Suprapubic skin (tissue), 4 donors: ENCODE results near the gene GPC5. TPM values are rescaled to one million over a fixed set of nuclear protein-coding genes. Genes with fewer than 3 reads are reported as not detected.

ENCODE experiments used
- DNase-seq, 2 donors: peaks; one replicate each; pipeline ENCODE4 v3.0.0-alpha.2; 2019; ENCODE audit warnings: low spot score in 2 of 2
- H3K27ac ChIP-seq: fragments of 200-600 bp; sonication (generic); one replicate; pipeline ENCODE4 v1.5.1; 2019
- H3K27me3 ChIP-seq: fragments of 200-600 bp; sonication (generic); one replicate; pipeline ENCODE4 v1.5.1; 2019
- H3K36me3 ChIP-seq: fragments of 200-600 bp; sonication (generic); one replicate; pipeline ENCODE4 v1.5.1; 2019
- H3K4me1 ChIP-seq: fragments of 200-600 bp; sonication (generic); one replicate; pipeline ENCODE4 v1.5.1; 2019
- H3K4me3 ChIP-seq: fragments of 200-600 bp; sonication (generic); one replicate; pipeline ENCODE4 v1.5.1; 2019; ENCODE audit warnings: mild to moderate bottlenecking
- H3K9me3 ChIP-seq: fragments of 200-600 bp; sonication (generic); one replicate; pipeline ENCODE4 v1.5.1; 2019
- EP300 ChIP-seq: sonication (generic); formaldehyde crosslinking; IDR thresholded peaks from one replicate; pipeline ENCODE4 v1.6.1; 2017; ENCODE audit warnings: antibody characterized with exemption
- POLR2A ChIP-seq, 2 donors: fragments of 450-650 bp; IDR thresholded peaks; one replicate each; pipeline ENCODE4 v1.6.1; 2017; ENCODE audit warnings: antibody characterized with exemption in 2 of 2, mild to moderate bottlenecking in 2 of 2, moderate library complexity in 2 of 2
- POLR2AphosphoS5 ChIP-seq, 3 donors: sonication (generic); formaldehyde crosslinking; IDR thresholded peaks; one replicate each; pipeline ENCODE4 v1.6.1; 2017; ENCODE audit warnings: antibody characterized with exemption in 3 of 3
- WGBS: methylation state at CpG from one replicate; pipeline ENCODE4 v1.1.5; 2018; 5-methylcytosine and 5-hydroxymethylcytosine counted together
- total RNA-seq, 4 donors: library from RNA; depleted of rRNA; stranded (reverse); fragments of >200 nt; gene quantifications; one replicate each; pipeline ENCODE4 v1.1.0, GENCODE V29; 2016
- TF ChIP-seq, protein P1 (sequence below), 2 donors: fragments of 200-600 bp in 1 of 2; fragments of 450-650 bp in 1 of 2; sonication (generic) in 1 of 2; IDR thresholded peaks; one replicate each; pipeline ENCODE4 v1.5.1; 2016 to 2019; ENCODE audit warnings: antibody characterized with exemption in 2 of 2, mild to moderate bottlenecking in 1 of 2, moderate library complexity in 1 of 2

GPC5 gene
- total RNA-seq, 4 donors from 2014 or later: 0.55 TPM; not detected in 3

DNA sequence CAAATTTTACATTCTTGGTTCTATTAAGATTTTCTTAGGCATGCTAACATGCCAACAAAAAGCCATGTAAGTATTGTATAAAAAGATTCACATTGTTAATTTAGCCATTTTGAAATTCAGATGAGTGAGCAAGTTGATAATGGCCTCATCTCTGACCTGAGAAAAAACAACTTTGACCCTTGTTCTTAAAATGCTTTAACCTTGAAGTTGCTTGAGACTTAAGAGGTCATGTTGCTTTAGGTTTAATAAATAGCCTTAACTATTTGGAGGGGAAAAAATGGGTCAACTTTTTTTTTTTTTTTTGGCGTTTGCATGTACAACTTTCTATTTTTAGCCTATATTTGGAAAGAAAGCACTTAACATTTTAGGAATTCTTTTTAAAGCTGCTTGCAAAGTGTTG lies 44.9 kb upstream of the GPC5 start:
- no peak for DNase-seq
- H3K27me3 ChIP-seq: no peaks in the 10 kb centered on the region
- H3K36me3 ChIP-seq: peaks cover 48% of the 10 kb centered on the region
- H3K4me3 ChIP-seq: no peak overlapping the region
- H3K27ac ChIP-seq: no peak overlapping the region
- TF ChIP-seq POLR2A (IDR thresholded peaks at IDR 0.05): no peak
- TF ChIP-seq EP300: no peak
- TF ChIP-seq, protein P1, sequence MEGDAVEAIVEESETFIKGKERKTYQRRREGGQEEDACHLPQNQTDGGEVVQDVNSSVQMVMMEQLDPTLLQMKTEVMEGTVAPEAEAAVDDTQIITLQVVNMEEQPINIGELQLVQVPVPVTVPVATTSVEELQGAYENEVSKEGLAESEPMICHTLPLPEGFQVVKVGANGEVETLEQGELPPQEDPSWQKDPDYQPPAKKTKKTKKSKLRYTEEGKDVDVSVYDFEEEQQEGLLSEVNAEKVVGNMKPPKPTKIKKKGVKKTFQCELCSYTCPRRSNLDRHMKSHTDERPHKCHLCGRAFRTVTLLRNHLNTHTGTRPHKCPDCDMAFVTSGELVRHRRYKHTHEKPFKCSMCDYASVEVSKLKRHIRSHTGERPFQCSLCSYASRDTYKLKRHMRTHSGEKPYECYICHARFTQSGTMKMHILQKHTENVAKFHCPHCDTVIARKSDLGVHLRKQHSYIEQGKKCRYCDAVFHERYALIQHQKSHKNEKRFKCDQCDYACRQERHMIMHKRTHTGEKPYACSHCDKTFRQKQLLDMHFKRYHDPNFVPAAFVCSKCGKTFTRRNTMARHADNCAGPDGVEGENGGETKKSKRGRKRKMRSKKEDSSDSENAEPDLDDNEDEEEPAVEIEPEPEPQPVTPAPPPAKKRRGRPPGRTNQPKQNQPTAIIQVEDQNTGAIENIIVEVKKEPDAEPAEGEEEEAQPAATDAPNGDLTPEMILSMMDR (IDR thresholded peaks at IDR 0.05): no peak
- TF ChIP-seq POLR2AphosphoS5 (IDR thresholded peaks at IDR 0.05): no peak
- peaks cover 24% of the 10 kb centered on the region for H3K4me1 ChIP-seq
- H3K9me3 ChIP-seq: no peaks in the 10 kb centered on the region
- WGBS: 28% methylated on average over 1 of the region's 1 CpG

DNA sequence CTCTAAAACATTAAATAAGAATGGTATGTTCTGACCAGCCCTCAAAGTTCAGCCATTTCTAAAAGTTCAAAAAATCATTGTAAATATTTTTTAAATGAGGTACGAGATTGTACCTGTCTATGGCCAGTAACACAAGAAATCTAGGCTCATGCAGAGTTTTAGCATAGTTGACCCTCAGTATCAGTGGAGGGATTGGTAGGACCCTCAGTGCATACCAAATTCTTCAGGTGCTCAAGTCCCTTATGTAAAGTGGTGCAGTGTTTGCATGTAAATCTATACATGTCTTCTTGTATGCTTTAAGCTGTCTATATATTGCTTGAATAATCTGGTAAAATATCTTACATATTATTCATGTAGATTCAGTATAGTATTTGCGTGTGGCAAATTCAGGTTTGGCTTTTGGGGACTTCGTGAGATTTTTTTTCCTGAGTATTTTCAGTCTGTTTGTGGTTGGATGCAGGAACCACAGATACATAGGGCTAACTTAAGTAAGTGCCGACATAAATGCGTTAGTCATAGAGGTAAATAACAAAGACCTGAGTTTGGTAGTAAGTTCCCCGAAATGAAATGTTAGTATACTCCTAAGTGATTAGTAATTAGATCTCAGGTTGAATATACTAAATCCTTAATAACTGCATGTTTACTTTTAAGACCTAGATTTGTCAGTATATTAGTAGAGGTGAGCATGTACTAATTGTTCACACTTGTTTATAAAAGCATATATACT lies 43.2 kb upstream of the GPC5 start:
- Histone ChIP-seq H3K27me3 (no peaks in the 10 kb centered on the region), H3K9me3 (no peaks in the 10 kb centered on the region), H3K36me3 (peaks cover 46% of the 10 kb centered on the region), H3K4me3 (no peak overlapping the region), H3K27ac (no peak overlapping the region), H3K4me1 (peaks cover 10% of the 10 kb centered on the region)
- no peak for DNase-seq
- TF ChIP-seq POLR2AphosphoS5 (IDR thresholded peaks at IDR 0.05): no peak
- TF ChIP-seq, protein P1 (IDR thresholded peaks at IDR 0.05): no peak
- no peak for TF ChIP-seq EP300
- TF ChIP-seq POLR2A (IDR thresholded peaks at IDR 0.05): no peak
- 95% methylated on average over 6 of the region's 6 CpGs for WGBS

DNA sequence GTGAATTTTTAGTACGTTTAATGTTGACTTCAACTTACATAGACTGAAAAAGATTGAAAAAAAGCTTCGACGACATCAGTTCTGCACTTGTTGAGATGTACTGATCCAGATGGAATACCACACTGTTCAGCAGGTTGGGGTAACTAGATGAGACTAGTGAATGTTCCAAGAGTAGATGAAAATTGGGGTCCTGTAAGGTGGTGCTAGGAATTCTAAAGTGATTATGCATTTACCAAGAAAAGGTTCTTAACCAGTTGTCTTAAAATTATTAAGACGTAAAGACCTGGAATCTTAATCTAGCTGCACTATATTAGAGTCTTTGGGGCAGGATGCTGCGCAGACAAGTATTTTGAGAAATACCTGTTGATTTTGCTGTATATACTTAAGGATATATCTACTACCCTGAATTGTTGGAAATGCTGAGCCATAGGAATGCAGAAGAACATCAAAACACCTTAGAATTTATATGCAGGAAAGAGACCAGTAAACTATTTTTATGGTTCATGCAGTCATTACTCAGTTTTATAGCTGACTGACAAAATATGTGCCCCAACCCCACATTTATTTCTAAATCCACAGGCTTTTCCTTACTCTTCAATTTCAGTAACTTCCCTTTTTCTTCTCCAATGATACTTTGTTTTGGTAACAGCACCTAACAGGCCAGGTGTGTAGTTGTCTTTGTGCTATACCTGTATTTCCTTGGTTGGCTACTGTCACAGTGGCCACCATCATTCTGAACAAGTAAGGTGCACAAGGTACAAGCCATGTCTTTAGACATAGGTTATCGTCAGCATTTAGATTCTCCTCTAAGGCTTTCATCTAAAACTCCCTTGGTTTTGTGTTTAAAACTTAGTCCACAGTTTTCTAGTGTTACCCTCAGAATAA lies 42.4 kb upstream of the GPC5 start:
- Histone ChIP-seq H3K27me3 (no peaks in the 10 kb centered on the region), H3K27ac (no peak overlapping the region), H3K9me3 (no peaks in the 10 kb centered on the region), H3K36me3 (peaks cover 38% of the 10 kb centered on the region), H3K4me3 (no peak overlapping the region), H3K4me1 (peaks cover 4% of the 10 kb centered on the region)
- TF ChIP-seq EP300 (no peak), POLR2A (IDR thresholded peaks at IDR 0.05) (no peak), POLR2AphosphoS5 (IDR thresholded peaks at IDR 0.05) (no peak)
- TF ChIP-seq, protein P1 (IDR thresholded peaks at IDR 0.05): no peak
- DNase-seq: no peak
- 96% methylated on average over 6 of the region's 6 CpGs for WGBS

DNA sequence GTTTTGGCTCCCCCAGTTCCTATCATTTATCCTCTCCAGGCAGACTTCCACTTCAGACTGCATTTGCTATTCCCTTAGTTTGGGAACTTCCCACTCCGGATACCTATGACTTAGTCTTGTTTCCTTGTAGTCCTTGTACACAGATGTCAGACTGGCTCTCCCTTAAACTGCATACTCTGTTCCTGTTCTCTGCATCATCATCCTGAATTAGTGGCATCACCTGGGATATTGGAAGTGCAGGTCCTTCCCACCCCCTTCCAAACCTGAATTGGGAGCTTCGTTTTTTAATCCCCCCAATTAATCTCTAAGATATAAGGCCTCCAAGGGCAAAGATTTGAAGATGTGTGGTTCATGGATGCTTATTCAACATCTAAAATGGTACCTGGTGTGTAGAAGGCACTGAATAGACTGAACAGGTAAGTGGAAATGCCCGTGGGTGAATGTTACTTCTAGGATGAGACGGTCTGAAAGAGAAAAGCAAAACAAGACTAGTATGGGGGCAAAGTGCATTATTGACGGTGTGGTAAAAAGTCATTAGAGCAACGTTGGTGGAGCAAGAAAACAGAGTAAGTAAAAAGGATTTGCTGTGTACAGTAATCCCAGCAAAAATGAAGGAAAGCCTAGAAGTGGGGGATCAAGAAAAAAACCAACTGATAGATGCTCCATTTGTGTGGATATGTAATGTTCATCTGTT lies 41.4 kb upstream of the GPC5 start:
- no peaks in the 10 kb centered on the region for H3K27me3 ChIP-seq
- H3K27ac ChIP-seq: no peak overlapping the region
- no peak overlapping the region for H3K4me3 ChIP-seq
- H3K9me3 ChIP-seq: no peaks in the 10 kb centered on the region
- TF ChIP-seq, protein P1 (IDR thresholded peaks at IDR 0.05): no peak
- TF ChIP-seq POLR2AphosphoS5 (IDR thresholded peaks at IDR 0.05) (no peak), POLR2A (IDR thresholded peaks at IDR 0.05) (no peak), EP300 (no peak)
- WGBS: 83% methylated on average over 6 of the region's 6 CpGs
- H3K4me1 ChIP-seq: peaks cover under 1% of the 10 kb centered on the region
- DNase-seq: no peak
- peaks cover 28% of the 10 kb centered on the region for H3K36me3 ChIP-seq
